ENCODE data around the gene DIO3. TPM values are rescaled to one million over a fixed set of nuclear protein-coding genes. Genes with fewer than 3 reads are reported as not detected.
"Not testable (repeated sequence)": the region's sequence is repeated elsewhere in the genome, so short reads cannot be mapped to it uniquely, and the experiment has no call there.

The DIO3 gene
- total and polyA plus RNA-seq, 2 donors (not counting 1 experiment from before 2014, with no cell fraction given), result not detected

DNA sequence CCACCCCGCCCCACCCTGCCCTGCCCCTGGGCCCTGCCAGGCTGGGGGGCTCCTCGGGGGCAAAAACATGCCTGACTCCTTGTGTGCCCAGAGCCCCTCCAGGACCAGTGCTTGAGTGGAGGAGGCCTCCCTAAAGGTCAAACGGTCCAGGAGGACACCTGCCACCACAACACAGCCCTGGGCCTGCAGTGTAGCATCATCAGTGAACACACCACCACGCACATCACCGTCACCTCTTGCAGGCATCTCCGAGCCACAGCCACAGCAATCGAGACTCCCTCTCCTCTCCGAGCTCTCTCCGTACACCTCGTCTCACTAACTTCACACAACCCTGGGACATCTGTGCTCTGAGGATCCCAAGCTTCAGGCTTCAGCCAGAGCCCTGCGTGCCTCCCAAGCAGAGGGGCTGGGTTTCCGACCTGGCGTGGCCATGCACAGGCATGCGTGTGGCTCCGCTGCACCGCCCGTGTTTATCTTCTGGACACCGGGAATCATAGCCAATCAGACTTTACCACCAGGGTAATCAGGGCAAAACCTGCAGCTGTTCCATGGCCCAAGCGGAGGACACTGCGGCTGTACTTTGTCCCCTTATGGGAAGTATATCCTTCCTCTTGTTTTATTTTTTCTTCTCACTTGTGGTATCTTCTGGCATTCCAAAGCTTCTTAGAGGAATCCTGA is 6.2 kb upstream of the DIO3 start:
- H2AFZ ChIP-seq (ENCODE audit: insufficient read depth, low read depth, low read length, poor library complexity, severe bottlenecking), result no peak overlapping the region
- no peak overlapping the region for H3K4me2 ChIP-seq (replicated peaks; ENCODE audit: low read depth, low read length, poor library complexity, severe bottlenecking)
- no peaks in the 10 kb centered on the region for H3K4me1 ChIP-seq (ENCODE audit: control insufficient read depth in 2 of 2, insufficient read depth in 2 of 2, low read length in 2 of 2)
- intact Hi-C loops (cut with micrococcal nuclease), result no loop called here
- peaks cover 17% of the 10 kb centered on the region for H3K27me3 Mint-ChIP-seq
- no peaks in the 10 kb centered on the region for H3K4me1 Mint-ChIP-seq
- H3K9me3 Mint-ChIP-seq (ENCODE audit: insufficient read depth), result no peaks in the 10 kb centered on the region
- no peak for TF ChIP-seq EZH2 (IDR thresholded peaks at IDR 0.05; ENCODE audit: borderline replicate concordance, insufficient read depth, low read depth, low read length, poor library complexity, severe bottlenecking)
- TF ChIP-seq, protein P1, sequence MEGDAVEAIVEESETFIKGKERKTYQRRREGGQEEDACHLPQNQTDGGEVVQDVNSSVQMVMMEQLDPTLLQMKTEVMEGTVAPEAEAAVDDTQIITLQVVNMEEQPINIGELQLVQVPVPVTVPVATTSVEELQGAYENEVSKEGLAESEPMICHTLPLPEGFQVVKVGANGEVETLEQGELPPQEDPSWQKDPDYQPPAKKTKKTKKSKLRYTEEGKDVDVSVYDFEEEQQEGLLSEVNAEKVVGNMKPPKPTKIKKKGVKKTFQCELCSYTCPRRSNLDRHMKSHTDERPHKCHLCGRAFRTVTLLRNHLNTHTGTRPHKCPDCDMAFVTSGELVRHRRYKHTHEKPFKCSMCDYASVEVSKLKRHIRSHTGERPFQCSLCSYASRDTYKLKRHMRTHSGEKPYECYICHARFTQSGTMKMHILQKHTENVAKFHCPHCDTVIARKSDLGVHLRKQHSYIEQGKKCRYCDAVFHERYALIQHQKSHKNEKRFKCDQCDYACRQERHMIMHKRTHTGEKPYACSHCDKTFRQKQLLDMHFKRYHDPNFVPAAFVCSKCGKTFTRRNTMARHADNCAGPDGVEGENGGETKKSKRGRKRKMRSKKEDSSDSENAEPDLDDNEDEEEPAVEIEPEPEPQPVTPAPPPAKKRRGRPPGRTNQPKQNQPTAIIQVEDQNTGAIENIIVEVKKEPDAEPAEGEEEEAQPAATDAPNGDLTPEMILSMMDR (IDR thresholded peaks at IDR 0.05), result no peak
- POLR2A ChIA-PET, result no interaction called here
- H4K20me1 ChIP-seq (ENCODE audit: control insufficient read depth, insufficient read depth, low read length, poor library complexity, severe bottlenecking), result no peaks in the 10 kb centered on the region
- ATAC-seq (ENCODE audit: low read depth) (no peak), DNase-seq (no peak)
- no peak overlapping the region for H3K9ac ChIP-seq (ENCODE audit: low read length)
- H3K79me2 ChIP-seq (ENCODE audit: control insufficient read depth, insufficient read depth, low read length), result no peaks in the 10 kb centered on the region
- no peaks in the 10 kb centered on the region for H3K36me3 ChIP-seq (replicated peaks in 1 of 2; ENCODE audit: control extremely low read depth in 1 of 2, control insufficient read depth in 1 of 2, extremely low read depth in 1 of 2, insufficient read depth in 2 of 2, low read length in 1 of 2)
- no peak overlapping the region for H3K27ac Mint-ChIP-seq
- peaks cover 0 to 5% (median 0%) of the 10 kb centered on the region in 3 donors for H3K9me3 ChIP-seq (ENCODE audit: control extremely low read depth in 1 of 3, control insufficient read depth in 2 of 3, insufficient read depth in 1 of 3, low read length in 2 of 3)
- H3K4me3 Mint-ChIP-seq, result no peak overlapping the region
- H3K4me3 ChIP-seq (ENCODE audit: control extremely low read depth in 1 of 5, extremely low read depth in 1 of 5, insufficient read depth in 1 of 5, low read depth in 2 of 5, low read length in 4 of 5), result no peak overlapping the region
- H3K27me3 ChIP-seq (replicated peaks in 1 of 4; ENCODE audit: control extremely low read depth in 1 of 4, control insufficient read depth in 3 of 4, insufficient read depth in 4 of 4, low read length in 3 of 4), result peaks cover 0 to 34% (median 1%) of the 10 kb centered on the region in 4 experiments
- H3K27ac ChIP-seq (ENCODE audit: low read length in 2 of 2), result no peak overlapping the region
- WGBS (ENCODE audit: insufficient coverage), result 93% methylated on average over 18 of the region's 20 CpGs
- CTCF ChIA-PET, result no interaction called here

GRCh38 chr14:101555669-101556043 is 5.6 kb upstream of the DIO3 start:
- ATAC-seq (ENCODE audit: low read depth); H2AFZ ChIP-seq (ENCODE audit: insufficient read depth, low read depth, low read length, poor library complexity, severe bottlenecking); H3K27ac ChIP-seq (ENCODE audit: low read length in 2 of 2); H3K36me3 ChIP-seq (replicated peaks in 1 of 2; ENCODE audit: control extremely low read depth in 1 of 2, control insufficient read depth in 1 of 2, extremely low read depth in 1 of 2, insufficient read depth in 2 of 2, low read length in 1 of 2); H3K9me3 ChIP-seq (ENCODE audit: control extremely low read depth in 1 of 3, control insufficient read depth in 2 of 3, insufficient read depth in 1 of 3, low read length in 2 of 3); H3K27ac Mint-ChIP-seq; H3K79me2 ChIP-seq (ENCODE audit: control insufficient read depth, insufficient read depth, low read length); H3K9me3 Mint-ChIP-seq (ENCODE audit: insufficient read depth); H3K4me1 ChIP-seq (ENCODE audit: control insufficient read depth in 2 of 2, insufficient read depth in 2 of 2, low read length in 2 of 2); H3K9ac ChIP-seq (ENCODE audit: low read length); H3K4me3 ChIP-seq (ENCODE audit: control extremely low read depth in 1 of 5, extremely low read depth in 1 of 5, insufficient read depth in 1 of 5, low read depth in 2 of 5, low read length in 4 of 5); H3K4me2 ChIP-seq (replicated peaks; ENCODE audit: low read depth, low read length, poor library complexity, severe bottlenecking); H4K20me1 ChIP-seq (ENCODE audit: control insufficient read depth, insufficient read depth, low read length, poor library complexity, severe bottlenecking); H3K4me3 Mint-ChIP-seq; POLR2A ChIA-PET; DNase-seq; CTCF ChIA-PET; H3K4me1 Mint-ChIP-seq; intact Hi-C loops (cut with micrococcal nuclease): not testable (repeated sequence)
- H3K27me3 ChIP-seq (replicated peaks in 1 of 4; ENCODE audit: control extremely low read depth in 1 of 4, control insufficient read depth in 3 of 4, insufficient read depth in 4 of 4, low read length in 3 of 4), result peaks cover 0 to 34% (median 1%) of the 10 kb centered on the region in 4 experiments
- WGBS (ENCODE audit: insufficient coverage), result 77% methylated on average over 5 of the region's 5 CpGs
- H3K27me3 Mint-ChIP-seq, result peaks cover 17% of the 10 kb centered on the region
